ENCODE data around the gene LRRIQ3. TPM values are rescaled to one million over a fixed set of nuclear protein-coding genes. Genes with fewer than 3 reads are reported as not detected.
"Not testable (repeated sequence)": the region's sequence is repeated elsewhere in the genome, so short reads cannot be mapped to it uniquely, and the experiment has no call there.

LRRIQ3 gene
- polyA plus RNA-seq (2013, experiment 1 of 2; ENCODE audit: insufficient read length), result 0.49 TPM
- 0.40 TPM for polyA plus RNA-seq (2013, experiment 2 of 2; ENCODE audit: insufficient read length)

- peak; percentile 93 for DNase-seq
Measured at GRCh38 chr1:74197657-74198552, at the start of gene LRRIQ3, which contains the start of gene FPGT. Gene LRRIQ3 (minus strand): TSS chr1:74198176. CDS start chr1:74183684, 14,492 bp downstream. Gene FPGT (plus strand): TSS chr1:74198242. CDS start chr1:74198279, 37 bp downstream.

GRCh38 chr1:74246315-74246714 lies 48.3 kb upstream of the LRRIQ3 start:
- DNase-seq, result no peak

GRCh38 chr1:74245168-74245772 lies 47.3 kb upstream of the LRRIQ3 start:
- DNase-seq, result no peak

- no peak for DNase-seq
Measured at GRCh38 chr1:74237787-74238186, 39.8 kb upstream of the LRRIQ3 start.

GRCh38 chr1:74237035-74237434 lies 39.1 kb upstream of the LRRIQ3 start:
- no peak for DNase-seq

- no peak for DNase-seq
Measured at GRCh38 chr1:74236440-74236839, 38.5 kb upstream of the LRRIQ3 start.

GRCh38 chr1:74235153-74235552 lies 37.2 kb upstream of the LRRIQ3 start, which contains the start of gene TNNI3K:
Gene TNNI3K (plus strand): TSS chr1:74235387. CDS start chr1:74235452, 65 bp downstream.
- no peak for DNase-seq

GRCh38 chr1:74223453-74223852 lies 25.5 kb upstream of the LRRIQ3 start:
- DNase-seq, result no peak

- DNase-seq, result no peak
Measured at GRCh38 chr1:74222701-74223100, 24.7 kb upstream of the LRRIQ3 start.

- no peak for DNase-seq
Measured at GRCh38 chr1:74215229-74215628, 17.3 kb upstream of the LRRIQ3 start.

GRCh38 chr1:74205266-74205665 lies 7.3 kb upstream of the LRRIQ3 start:
- DNase-seq, result peak; percentile 78

- DNase-seq, result no peak
Measured at GRCh38 chr1:74199504-74199903, 1.5 kb upstream of the LRRIQ3 start.

GRCh38 chr1:74197255-74197654 lies 721 bp downstream of the LRRIQ3 start:
- DNase-seq, result no peak

- no peak for DNase-seq
Measured at GRCh38 chr1:74195339-74195738, 2.6 kb downstream of the LRRIQ3 start.

GRCh38 chr1:74193908-74194307 lies 4.1 kb downstream of the LRRIQ3 start:
- DNase-seq, result peak; percentile 24

GRCh38 chr1:74180490-74180889 lies 17.5 kb downstream of the LRRIQ3 start:
- peak; percentile 33 for DNase-seq

GRCh38 chr1:74174423-74174822 lies 23.6 kb downstream of the LRRIQ3 start:
- DNase-seq, result not testable (repeated sequence)

GRCh38 chr1:74162333-74162732 lies 35.6 kb downstream of the LRRIQ3 start:
- DNase-seq, result no peak

- DNase-seq, result no peak
Measured at GRCh38 chr1:74161497-74161896, 36.5 kb downstream of the LRRIQ3 start.

- no peak for DNase-seq
Measured at GRCh38 chr1:74160046-74160445, 37.9 kb downstream of the LRRIQ3 start.

GRCh38 chr1:74145086-74145485 lies 52.9 kb downstream of the LRRIQ3 start:
- no peak for DNase-seq

GRCh38 chr1:74117370-74117769 lies 80.6 kb downstream of the LRRIQ3 start:
- DNase-seq, result not testable (repeated sequence)

GRCh38 chr1:74113333-74113732 lies 84.6 kb downstream of the LRRIQ3 start:
- no peak for DNase-seq

GRCh38 chr1:74107394-74107793 lies 90.6 kb downstream of the LRRIQ3 start:
- no peak for DNase-seq

Data from fibroblast of skin of abdomen (primary cell).